ENCODE measurements around the gene CCDC89. TPM values are rescaled to one million over a fixed set of nuclear protein-coding genes. Genes with fewer than 3 reads are reported as not detected.

CCDC89 gene
- total and polyA plus RNA-seq, 9 of the 15 experiments (the other 6 are each of a cell fraction or from before 2014, with no cell fraction given), result 0.07 to 0.09 TPM; not detected in 7

DNA sequence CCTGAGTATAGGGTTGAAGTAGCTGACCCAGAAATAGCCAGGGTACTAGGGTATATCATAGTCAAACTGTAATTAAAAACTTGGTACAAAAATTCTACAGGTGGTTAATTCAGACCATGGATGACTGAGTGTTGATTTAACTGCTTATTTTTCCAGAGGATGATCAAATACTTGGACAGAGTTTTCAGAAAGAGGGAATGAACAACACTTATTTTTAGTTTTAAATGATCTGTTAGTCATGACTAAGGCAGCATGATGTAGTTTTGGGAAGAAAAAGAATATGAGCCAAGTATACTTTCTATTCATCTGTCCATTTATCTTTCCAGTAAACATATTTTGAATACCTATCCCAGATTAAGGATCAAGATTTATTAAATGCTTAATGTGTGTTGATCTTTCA is 19.8 kb upstream of the CCDC89 start (continued):
- no peak for TF ChIP-seq DIDO1 (tag; IDR thresholded peaks at IDR 0.05; ENCODE audit: low read depth)

DNA sequence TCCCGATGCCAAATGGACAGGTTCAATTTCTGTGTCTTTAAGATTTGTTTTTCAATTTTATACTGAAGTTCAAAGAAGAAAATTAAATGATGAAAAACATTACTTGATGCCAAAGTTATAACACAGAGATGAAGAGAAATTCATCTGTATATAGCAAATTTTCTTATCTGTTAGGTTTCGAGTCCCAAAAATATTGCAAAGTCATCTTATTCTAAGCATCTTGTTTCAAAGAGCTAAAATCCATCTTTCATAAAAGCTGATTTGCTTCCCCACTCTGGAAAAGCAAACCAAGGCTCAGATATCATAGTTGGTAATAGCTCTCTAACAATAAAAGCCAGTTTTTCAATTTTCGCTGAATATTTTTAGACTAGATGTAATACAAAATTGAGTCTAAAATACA is 19.0 kb upstream of the CCDC89 start:
- DNase-seq (ENCODE audit: extremely low read depth in 1 of 4, low spot score in 3 of 4), result no peak
- in situ Hi-C loops (cut with MboI), result no loop called here
- no peak overlapping the region for H3K27ac ChIP-seq (ENCODE audit: extremely low read depth, low read depth, low read length)
- no peak for FAIRE-seq
- H3K9ac ChIP-seq (ENCODE audit: insufficient read depth in 1 of 2, low read depth in 2 of 2, low read length in 2 of 2), result no peak overlapping the region
- no peaks in the 10 kb centered on the region for H3K79me2 ChIP-seq (ENCODE audit: control insufficient read depth, insufficient read depth, low read length)
- no TSS peak for BruUV-seq (replicated peaks)
- H3K9me1 ChIP-seq (ENCODE audit: control insufficient read depth, insufficient read depth, low read length), result no peaks in the 10 kb centered on the region
- WGBS (ENCODE audit: insufficient coverage, low coverage, missing lambda C conversion rate), result 2% methylated on average over 3 of the region's 3 CpGs
- no peak overlapping the region for H2AFZ ChIP-seq (ENCODE audit: low read depth, low read length)
- no peaks in the 10 kb centered on the region for H3K9me3 ChIP-seq (replicated peaks; ENCODE audit: control insufficient read depth, insufficient read depth, low read depth, low read length)
- intact Hi-C loops (cut with micrococcal nuclease), result no loop called here
- CTCF ChIA-PET (ENCODE audit: low intra/inter-chr PET ratio), result no interaction called here
- POLR2A ChIA-PET, result interaction anchor here (0.6 kb wide), 1 partner anchor 627 kb away, joined by 3 read pairs; no protein-coding TSS in a partner anchor
- TF ChIP-seq ZNF316 (IDR thresholded peaks at IDR 0.05) (peak; percentile 88), NFE2L1 (tag; IDR thresholded peaks at IDR 0.05; ENCODE audit: borderline replicate concordance, low read depth) (0 out of 2 replicates have a peak, but pooled peaks have one; percentile 9), KDM5B (IDR thresholded peaks at IDR 0.05; ENCODE audit: insufficient replicate concordance, low read depth, low read length) (no peak), C11orf30 (IDR thresholded peaks at IDR 0.05; ENCODE audit: low read depth) (peak; percentile 74), MAFG (tag; conservative IDR thresholded peaks at IDR 0.05) (peak; percentile 77), MAFK (IDR thresholded peaks at IDR 0.05; ENCODE audit: low read length) (peak; percentile 55; the same call in 1 of the 2 replicates), SUPT5H (IDR thresholded peaks at IDR 0.05) (no peak), MAFF (IDR thresholded peaks at IDR 0.05; ENCODE audit: low read length) (peak; percentile 66)
- no peaks in the 10 kb centered on the region for H3K36me3 ChIP-seq (ENCODE audit: control insufficient read depth, insufficient read depth, low read length)
- H4K20me1 ChIP-seq (replicated peaks; ENCODE audit: control insufficient read depth, insufficient read depth, low read length), result no peaks in the 10 kb centered on the region
- no peaks in the 10 kb centered on the region for H3K4me1 ChIP-seq (replicated peaks in 1 of 2; ENCODE audit: control insufficient read depth in 2 of 2, insufficient read depth in 2 of 2, low read length in 2 of 2)
- no peak overlapping the region for H3K4me2 ChIP-seq (ENCODE audit: insufficient read depth, low read length)
- ATAC-seq, result no peak
- H3K4me3 ChIP-seq, result no peak overlapping the region
- peaks cover 4% of the 10 kb centered on the region in 2 experiments; a peak in 2 of 5 replicates for H3K27me3 ChIP-seq (ENCODE audit: control insufficient read depth in 2 of 2, insufficient read depth in 2 of 2, low read length in 2 of 2)
